Vagina (tissue), 2 donors: ENCODE results near the gene DNAH3.

ENCODE experiments used
- POLR2A ChIP-seq, 2 donors: fragments of 450-650 bp; IDR thresholded peaks; one replicate each; pipeline ENCODE4 v1.6.1; 2017; ENCODE audit warnings: antibody characterized with exemption in 2 of 2, mild to moderate bottlenecking in 2 of 2, moderate library complexity in 2 of 2
- POLR2AphosphoS5 ChIP-seq, 2 donors: sonication (generic); formaldehyde crosslinking; IDR thresholded peaks; one replicate each; pipeline ENCODE4 v1.9.0; 2017; ENCODE audit warnings: antibody characterized with exemption in 2 of 2, mild to moderate bottlenecking in 2 of 2, low read depth in 1 of 2; ENCODE audit not compliant: insufficient read depth in 1 of 2
- TF ChIP-seq, protein P1 (sequence below), 3 experiments: fragments of 450-650 bp in 2 of 3; fragments of 200-600 bp in 1 of 3; sonication (generic) in 1 of 3; IDR thresholded peaks; one replicate each; pipeline ENCODE4 v1.5.1; 2017 to 2019; ENCODE audit warnings: antibody characterized with exemption in 3 of 3, mild to moderate bottlenecking in 2 of 3, moderate library complexity in 2 of 3

DNA sequence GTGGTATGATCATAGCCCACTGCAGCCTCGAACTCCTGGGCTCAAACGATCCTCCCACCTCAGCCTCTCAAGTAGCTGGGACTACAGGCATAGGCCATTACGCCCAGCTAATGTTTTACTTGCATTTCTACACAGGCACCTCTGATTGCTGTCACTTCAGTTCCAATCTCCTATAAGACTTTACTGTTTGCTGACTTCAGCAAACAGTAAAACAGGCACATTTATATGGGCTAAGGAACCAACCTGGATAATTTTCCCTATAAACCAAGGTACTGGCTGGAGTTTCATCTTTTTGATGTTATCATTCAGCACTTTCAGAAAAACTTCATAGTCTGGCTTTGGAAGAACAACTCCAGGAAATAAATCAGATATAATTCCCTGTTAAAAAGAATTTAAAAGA, 114.2 kb downstream of the DNAH3 start:
- TF ChIP-seq, protein P1, sequence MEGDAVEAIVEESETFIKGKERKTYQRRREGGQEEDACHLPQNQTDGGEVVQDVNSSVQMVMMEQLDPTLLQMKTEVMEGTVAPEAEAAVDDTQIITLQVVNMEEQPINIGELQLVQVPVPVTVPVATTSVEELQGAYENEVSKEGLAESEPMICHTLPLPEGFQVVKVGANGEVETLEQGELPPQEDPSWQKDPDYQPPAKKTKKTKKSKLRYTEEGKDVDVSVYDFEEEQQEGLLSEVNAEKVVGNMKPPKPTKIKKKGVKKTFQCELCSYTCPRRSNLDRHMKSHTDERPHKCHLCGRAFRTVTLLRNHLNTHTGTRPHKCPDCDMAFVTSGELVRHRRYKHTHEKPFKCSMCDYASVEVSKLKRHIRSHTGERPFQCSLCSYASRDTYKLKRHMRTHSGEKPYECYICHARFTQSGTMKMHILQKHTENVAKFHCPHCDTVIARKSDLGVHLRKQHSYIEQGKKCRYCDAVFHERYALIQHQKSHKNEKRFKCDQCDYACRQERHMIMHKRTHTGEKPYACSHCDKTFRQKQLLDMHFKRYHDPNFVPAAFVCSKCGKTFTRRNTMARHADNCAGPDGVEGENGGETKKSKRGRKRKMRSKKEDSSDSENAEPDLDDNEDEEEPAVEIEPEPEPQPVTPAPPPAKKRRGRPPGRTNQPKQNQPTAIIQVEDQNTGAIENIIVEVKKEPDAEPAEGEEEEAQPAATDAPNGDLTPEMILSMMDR (IDR thresholded peaks at IDR 0.05) = no peak
- TF ChIP-seq POLR2AphosphoS5 (IDR thresholded peaks at IDR 0.05; ENCODE audit: insufficient read depth in 1 of 2, low read depth in 1 of 2) (no peak), POLR2A (IDR thresholded peaks at IDR 0.05) (no peak)
